Duodenal mucosa (tissue), 2 donors: ENCODE data around the gene PLPP3.

Experiments used
- H3K27ac ChIP-seq: one replicate; pipeline ENCODE4 v1.7.0; 2013; ENCODE audit warnings: low read depth, low read length
- H3K27me3 ChIP-seq, 2 donors: one replicate each; pipeline ENCODE4 v1.7.0; 2013; ENCODE audit warnings: low read length in 2 of 2, control low read depth in 1 of 2; ENCODE audit not compliant: insufficient read depth in 2 of 2, control insufficient read depth in 1 of 2
- H3K36me3 ChIP-seq, 2 donors: one replicate each; pipeline ENCODE4 v1.7.0; 2013; ENCODE audit warnings: low read length in 2 of 2, control low read depth in 1 of 2; ENCODE audit not compliant: insufficient read depth in 2 of 2, control insufficient read depth in 1 of 2
- H3K4me1 ChIP-seq, 2 donors: one replicate each; pipeline ENCODE4 v1.7.0; 2013; ENCODE audit warnings: low read length in 2 of 2, control low read depth in 1 of 2; ENCODE audit not compliant: insufficient read depth in 2 of 2, control insufficient read depth in 1 of 2
- H3K4me3 ChIP-seq, 2 donors: one replicate each; pipeline ENCODE4 v1.7.0; 2013; ENCODE audit warnings: low read length in 2 of 2, low read depth in 1 of 2
- H3K9ac ChIP-seq, 2 donors: one replicate each; pipeline ENCODE4 v1.7.0; 2013; ENCODE audit warnings: low read length in 2 of 2, low read depth in 1 of 2
- H3K9me3 ChIP-seq, 2 donors: one replicate each; pipeline ENCODE4 v1.7.0; 2013; ENCODE audit warnings: low read length in 2 of 2, control low read depth in 1 of 2; ENCODE audit not compliant: control insufficient read depth in 1 of 2

The PLPP3 gene

GRCh38 chr1:56444960-56445646 is 134.3 kb downstream of the PLPP3 start:
- H3K27ac ChIP-seq, result no peak overlapping the region
- H3K4me3 ChIP-seq, result no peak overlapping the region

More at GRCh38 chr1:56444960-56445646, 134.3 kb downstream of the PLPP3 start:
- Histone ChIP-seq H3K4me1 (peaks cover 4 to 6% of the 10 kb centered on the region in 2 donors), H3K9ac (no peak overlapping the region), H3K9me3 (no peaks in the 10 kb centered on the region), H3K27me3 (no peaks in the 10 kb centered on the region), H3K36me3 (no peaks in the 10 kb centered on the region)
